ENCODE data around the gene KLF15. TPM values are rescaled to one million over a fixed set of nuclear protein-coding genes. Genes with fewer than 3 reads are reported as not detected.

The KLF15 gene
- 1.5 and 1.6 TPM in 2 replicates for total RNA-seq

GRCh38 chr3:126357295-126358037 is at the start of gene KLF15:
KLF15 (minus strand) TSS chr3:126357408; CDS start chr3:126352922, 4,486 bp downstream.

GRCh38 chr3:126394179-126394976 is 37.2 kb upstream of the KLF15 start, which contains the start of gene CFAP100:
CFAP100 (plus strand) TSS chr3:126394909; CDS start chr3:126396001, 1,092 bp downstream.

Other genes with a start within 250 kb of the KLF15 start
- not detected in 2 replicates for gene ALDH1L1, start 176.8 kb downstream of the KLF15 start, total RNA-seq
- not detected in 2 replicates for gene CFAP100, start 37.5 kb upstream of the KLF15 start, total RNA-seq
- 24.9 and 28.1 TPM in 2 replicates for gene ZXDC, start 118.5 kb upstream of the KLF15 start, total RNA-seq
- not detected in 2 replicates for gene UROC1, start 160.4 kb upstream of the KLF15 start, total RNA-seq
- not detected in 2 replicates for gene CHST13, start 166.7 kb upstream of the KLF15 start, total RNA-seq
- gene C3orf22, start 201.5 kb upstream of the KLF15 start, total RNA-seq = not detected in 2 replicates

All from vein endothelial cell (primary cell).